ENCODE data around the gene GAS6.

Gene GAS6

GRCh38 chr13:113845055-113845454 is 18.8 kb downstream of the GAS6 start:
- Histone ChIP-seq H3K27ac (ENCODE audit: low read depth, low read length) (no peak overlapping the region), H3K36me3 (ENCODE audit: control insufficient read depth, insufficient read depth, low read length) (peaks cover 5% of the 10 kb centered on the region), H3K4me3 (ENCODE audit: low read length) (no peak overlapping the region), H3K27me3 (ENCODE audit: control insufficient read depth, insufficient read depth, low read length) (no peaks in the 10 kb centered on the region), H3K4me1 (ENCODE audit: control insufficient read depth, insufficient read depth, low read length) (peaks cover 3% of the 10 kb centered on the region), H3K9ac (ENCODE audit: low read length) (no peak overlapping the region)

DNA sequence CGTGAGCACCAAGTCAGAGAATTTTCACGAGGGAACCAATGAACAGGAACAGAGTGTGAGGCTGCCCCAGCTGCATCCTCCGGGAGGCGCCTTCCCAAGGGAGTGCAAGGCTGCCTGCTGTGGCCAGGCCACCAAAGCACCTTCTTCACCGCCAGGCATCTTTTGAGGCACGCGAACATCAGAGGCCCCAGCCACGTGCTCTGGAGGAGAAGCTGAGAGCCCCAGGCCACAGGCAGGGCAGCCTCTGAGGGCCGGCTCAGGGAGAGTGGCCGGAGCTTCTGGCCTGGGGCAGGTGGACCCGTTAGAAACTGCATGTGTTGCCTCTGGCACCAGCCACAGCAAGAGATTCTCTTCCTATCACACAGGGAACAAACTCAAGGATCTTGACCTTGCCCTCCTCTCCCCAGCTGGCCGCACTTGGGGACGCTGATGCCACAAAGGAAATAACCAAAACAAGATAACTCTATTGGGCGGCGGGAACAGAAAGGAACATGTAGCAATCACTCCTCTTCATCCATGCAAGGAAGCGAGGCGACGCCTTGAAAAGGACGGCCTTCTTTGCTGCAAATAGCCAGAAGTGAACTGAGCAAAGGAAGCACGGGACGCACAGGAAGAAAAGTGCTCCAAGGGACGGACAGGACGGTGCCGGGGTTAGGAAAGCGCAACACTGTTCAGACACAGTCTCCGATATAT is 19.9 kb downstream of the GAS6 start:
- no peak overlapping the region for H3K4me3 ChIP-seq (ENCODE audit: low read length)
- no peak overlapping the region for H3K27ac ChIP-seq (ENCODE audit: low read depth, low read length)
- H3K4me1 ChIP-seq (ENCODE audit: control insufficient read depth, insufficient read depth, low read length), result peaks cover 5% of the 10 kb centered on the region
- no peak overlapping the region for H3K9ac ChIP-seq (ENCODE audit: low read length)
- H3K36me3 ChIP-seq (ENCODE audit: control insufficient read depth, insufficient read depth, low read length), result peaks cover 5% of the 10 kb centered on the region
- no peaks in the 10 kb centered on the region for H3K27me3 ChIP-seq (ENCODE audit: control insufficient read depth, insufficient read depth, low read length)

- peaks cover 5% of the 10 kb centered on the region for H3K36me3 ChIP-seq (ENCODE audit: control insufficient read depth, insufficient read depth, low read length)
- H3K27me3 ChIP-seq (ENCODE audit: control insufficient read depth, insufficient read depth, low read length), result no peaks in the 10 kb centered on the region
- no peak overlapping the region for H3K27ac ChIP-seq (ENCODE audit: low read depth, low read length)
- no peak overlapping the region for H3K9ac ChIP-seq (ENCODE audit: low read length)
- H3K4me1 ChIP-seq (ENCODE audit: control insufficient read depth, insufficient read depth, low read length), result peaks cover 10% of the 10 kb centered on the region
- H3K4me3 ChIP-seq (ENCODE audit: low read length), result no peak overlapping the region
Observed at GRCh38 chr13:113843063-113843654, 20.7 kb downstream of the GAS6 start.

DNA sequence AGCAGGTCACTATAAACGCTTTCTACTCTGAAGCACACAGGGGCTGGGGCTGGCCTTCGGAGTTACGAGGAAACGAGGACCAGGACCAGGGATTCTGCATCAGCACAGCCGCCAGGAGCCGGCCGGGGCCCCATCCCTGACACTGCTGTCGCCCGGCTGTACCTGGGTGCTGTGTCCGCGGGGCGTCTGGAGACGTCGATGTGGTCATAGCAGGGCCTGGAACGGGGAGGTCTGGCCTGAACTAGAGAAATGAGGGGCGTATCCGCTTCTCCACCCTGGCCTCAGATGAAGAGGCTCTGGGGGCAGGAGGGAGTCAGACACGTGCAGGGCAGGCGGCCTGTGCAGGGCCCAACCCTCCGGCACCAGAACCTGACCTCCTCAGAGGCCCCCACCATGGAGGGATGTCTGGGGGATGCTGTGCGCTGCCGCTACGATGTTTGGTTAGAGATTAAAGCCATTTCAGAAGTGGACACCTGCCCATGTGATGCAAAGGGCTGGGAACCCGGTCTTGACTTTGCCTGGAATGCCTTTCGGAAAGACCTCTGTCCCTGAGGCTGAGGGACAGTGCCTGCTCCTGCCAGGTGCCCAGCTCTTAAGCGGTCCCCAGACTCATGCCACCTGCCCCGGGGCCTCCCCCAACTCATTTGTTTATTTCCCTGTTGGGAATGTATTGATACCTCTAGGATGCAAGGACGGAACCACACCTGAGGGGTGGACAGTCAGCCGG is 21.4 kb downstream of the GAS6 start:
- no peaks in the 10 kb centered on the region for H3K27me3 ChIP-seq (ENCODE audit: control insufficient read depth, insufficient read depth, low read length)
- H3K9ac ChIP-seq (ENCODE audit: low read length), result no peak overlapping the region
- H3K4me1 ChIP-seq (ENCODE audit: control insufficient read depth, insufficient read depth, low read length), result peaks cover 15% of the 10 kb centered on the region
- H3K4me3 ChIP-seq (ENCODE audit: low read length), result no peak overlapping the region
- H3K36me3 ChIP-seq (ENCODE audit: control insufficient read depth, insufficient read depth, low read length), result peaks cover 5% of the 10 kb centered on the region
- no peak overlapping the region for H3K27ac ChIP-seq (ENCODE audit: low read depth, low read length)

GRCh38 chr13:113841353-113841650 is 22.6 kb downstream of the GAS6 start:
- Histone ChIP-seq H3K9ac (ENCODE audit: low read length) (no peak overlapping the region), H3K4me3 (ENCODE audit: low read length) (no peak overlapping the region)

GRCh38 chr13:113840541-113841352 is 23.1 kb downstream of the GAS6 start:
- Histone ChIP-seq H3K27me3 (ENCODE audit: control insufficient read depth, insufficient read depth, low read length) (no peaks in the 10 kb centered on the region), H3K36me3 (ENCODE audit: control insufficient read depth, insufficient read depth, low read length) (peaks cover 3% of the 10 kb centered on the region), H3K4me1 (ENCODE audit: control insufficient read depth, insufficient read depth, low read length) (peaks cover 22% of the 10 kb centered on the region), H3K4me3 (ENCODE audit: low read length) (no peak overlapping the region), H3K9ac (ENCODE audit: low read length) (no peak overlapping the region), H3K27ac (ENCODE audit: low read depth, low read length) (peak overlapping the region; percentile 34)

More at GRCh38 chr13:113841353-113841650, 22.6 kb downstream of the GAS6 start:
- Histone ChIP-seq H3K27ac (ENCODE audit: low read depth, low read length) (no peak overlapping the region), H3K36me3 (ENCODE audit: control insufficient read depth, insufficient read depth, low read length) (peaks cover 5% of the 10 kb centered on the region), H3K4me1 (ENCODE audit: control insufficient read depth, insufficient read depth, low read length) (peaks cover 22% of the 10 kb centered on the region), H3K27me3 (ENCODE audit: control insufficient read depth, insufficient read depth, low read length) (no peaks in the 10 kb centered on the region)

- H3K4me3 ChIP-seq (ENCODE audit: low read length), result no peak overlapping the region
- no peaks in the 10 kb centered on the region for H3K27me3 ChIP-seq (ENCODE audit: control insufficient read depth, insufficient read depth, low read length)
- H3K36me3 ChIP-seq (ENCODE audit: control insufficient read depth, insufficient read depth, low read length), result peaks cover 2% of the 10 kb centered on the region
- no peak overlapping the region for H3K27ac ChIP-seq (ENCODE audit: low read depth, low read length)
- no peak overlapping the region for H3K9ac ChIP-seq (ENCODE audit: low read length)
- H3K4me1 ChIP-seq (ENCODE audit: control insufficient read depth, insufficient read depth, low read length), result peaks cover 22% of the 10 kb centered on the region
Observed at GRCh38 chr13:113839536-113840204, 24.2 kb downstream of the GAS6 start.

GRCh38 chr13:113838711-113839201 is 25.1 kb downstream of the GAS6 start:
- peaks cover 1% of the 10 kb centered on the region for H3K36me3 ChIP-seq (ENCODE audit: control insufficient read depth, insufficient read depth, low read length)
- no peak overlapping the region for H3K4me3 ChIP-seq (ENCODE audit: low read length)
- H3K27ac ChIP-seq (ENCODE audit: low read depth, low read length), result no peak overlapping the region
- no peaks in the 10 kb centered on the region for H3K27me3 ChIP-seq (ENCODE audit: control insufficient read depth, insufficient read depth, low read length)
- H3K4me1 ChIP-seq (ENCODE audit: control insufficient read depth, insufficient read depth, low read length), result peaks cover 22% of the 10 kb centered on the region
- H3K9ac ChIP-seq (ENCODE audit: low read length), result no peak overlapping the region

GRCh38 chr13:113837560-113838355 is 26.1 kb downstream of the GAS6 start:
- peaks cover 22% of the 10 kb centered on the region for H3K4me1 ChIP-seq (ENCODE audit: control insufficient read depth, insufficient read depth, low read length)
- H3K27ac ChIP-seq (ENCODE audit: low read depth, low read length), result peak overlapping the region; percentile 72
- H3K4me3 ChIP-seq (ENCODE audit: low read length), result peak overlapping the region; percentile 43

GRCh38 chr13:113836768-113837559 is 26.9 kb downstream of the GAS6 start:
- H3K27ac ChIP-seq (ENCODE audit: low read depth, low read length), result peak overlapping the region; percentile 72
- no peaks in the 10 kb centered on the region for H3K27me3 ChIP-seq (ENCODE audit: control insufficient read depth, insufficient read depth, low read length)
- H3K4me1 ChIP-seq (ENCODE audit: control insufficient read depth, insufficient read depth, low read length), result peaks cover 22% of the 10 kb centered on the region
- peaks cover 7% of the 10 kb centered on the region for H3K36me3 ChIP-seq (ENCODE audit: control insufficient read depth, insufficient read depth, low read length)
- H3K4me3 ChIP-seq (ENCODE audit: low read length), result peak overlapping the region; percentile 24
- H3K9ac ChIP-seq (ENCODE audit: low read length), result no peak overlapping the region

More at GRCh38 chr13:113837560-113838355, 26.1 kb downstream of the GAS6 start:
- Histone ChIP-seq H3K9ac (ENCODE audit: low read length) (no peak overlapping the region), H3K36me3 (ENCODE audit: control insufficient read depth, insufficient read depth, low read length) (peaks cover 7% of the 10 kb centered on the region), H3K27me3 (ENCODE audit: control insufficient read depth, insufficient read depth, low read length) (no peaks in the 10 kb centered on the region)

Measured in rectal smooth muscle tissue (tissue), 1 donor.